ENCODE data around the gene MAB21L2. TPM values are rescaled to one million over a fixed set of nuclear protein-coding genes. Genes with fewer than 3 reads are reported as not detected.
"Not testable (repeated sequence)": the region's sequence is repeated elsewhere in the genome, so short reads cannot be mapped to it uniquely, and the experiment has no call there.

MAB21L2 gene
- total and polyA plus RNA-seq, 10 of the 15 experiments (the other 5 are each of a cell fraction or from before 2014, with no cell fraction given): 0.11 to 0.25 TPM; not detected in 8

- Histone ChIP-seq H3K4me3 (no peak overlapping the region), H3K79me2 (ENCODE audit: control insufficient read depth, insufficient read depth, low read length) (no peaks in the 10 kb centered on the region), H3K36me3 (ENCODE audit: control insufficient read depth in 2 of 2, insufficient read depth in 2 of 2, low read length in 1 of 2) (no peaks in the 10 kb centered on the region), H3K9me3 (replicated peaks; ENCODE audit: control insufficient read depth, insufficient read depth, low read length) (no peaks in the 10 kb centered on the region), H2AFZ (ENCODE audit: control insufficient read depth, low read depth, low read length) (no peak overlapping the region), H3K9ac (ENCODE audit: control insufficient read depth, insufficient read depth, low read length) (no peak overlapping the region), H3K4me1 (ENCODE audit: control insufficient read depth, insufficient read depth, low read length) (no peaks in the 10 kb centered on the region), H3K4me2 (ENCODE audit: control insufficient read depth, insufficient read depth) (no peak overlapping the region), H4K20me1 (ENCODE audit: control insufficient read depth, insufficient read depth) (no peaks in the 10 kb centered on the region), H3K27me3 (replicated peaks in 1 of 2; ENCODE audit: control insufficient read depth in 2 of 2, insufficient read depth in 2 of 2, low read length in 1 of 2) (no peaks in the 10 kb centered on the region), H3K27ac (ENCODE audit: control insufficient read depth, insufficient read depth) (no peak overlapping the region)
- no peak for TF ChIP-seq USF2 (IDR thresholded peaks at IDR 0.05; ENCODE audit: borderline replicate concordance, low read depth, low read length)
- FAIRE-seq: no peak
- ChIA-PET RAD21 (ENCODE audit: unreplicated experiment) (no interaction called here), SMC1A (ENCODE audit: uncharacterized antibody, unreplicated experiment) (no interaction called here), POLR2A (no interaction called here), CTCF (interaction anchor here (1.6 kb wide), 1 partner anchor 320 kb away, joined by 3 read pairs; no protein-coding TSS in a partner anchor)
- intact Hi-C loops (cut with micrococcal nuclease; ENCODE audit: unreplicated experiment) (no loop called here), in situ Hi-C loops (cut with MboI) (no loop called here)
- no peak for ATAC-seq
- no TSS peak for BruUV-seq (replicated peaks)
- WGBS (ENCODE audit: insufficient coverage, insufficient replicate concordance, low lambda C conversion rate, missing lambda C conversion rate): 94% methylated on average over 4 of the region's 4 CpGs
- no peak for DNase-seq (ENCODE audit: low read depth, low spot score)
These were observed 34.7 kb upstream of the MAB21L2 start for GRCh38 chr4:150547154-150547838.

- SMC1A ChIA-PET (ENCODE audit: uncharacterized antibody, unreplicated experiment): interaction anchor here (0.9 to 1.5 kb wide), 3 partner anchors 12 to 17 kb away, joined by 4 to 5 read pairs (median 4); no protein-coding TSS in a partner anchor
- H3K79me2 ChIP-seq (ENCODE audit: control insufficient read depth, insufficient read depth, low read length); H3K4me2 ChIP-seq (ENCODE audit: control insufficient read depth, insufficient read depth); H3K9me3 ChIP-seq (replicated peaks; ENCODE audit: control insufficient read depth, insufficient read depth, low read length); DNase-seq (ENCODE audit: low read depth, low spot score); POLR2A ChIA-PET; FAIRE-seq; H3K4me3 ChIP-seq; H4K20me1 ChIP-seq (ENCODE audit: control insufficient read depth, insufficient read depth); ATAC-seq; H3K4me1 ChIP-seq (ENCODE audit: control insufficient read depth, insufficient read depth, low read length); BruUV-seq (replicated peaks); H3K9ac ChIP-seq (ENCODE audit: control insufficient read depth, insufficient read depth, low read length); H3K36me3 ChIP-seq (ENCODE audit: control insufficient read depth in 2 of 2, insufficient read depth in 2 of 2, low read length in 1 of 2); in situ Hi-C loops (cut with MboI); H3K27me3 ChIP-seq (replicated peaks in 1 of 2; ENCODE audit: control insufficient read depth in 2 of 2, insufficient read depth in 2 of 2, low read length in 1 of 2); H3K27ac ChIP-seq (ENCODE audit: control insufficient read depth, insufficient read depth); H2AFZ ChIP-seq (ENCODE audit: control insufficient read depth, low read depth, low read length): not testable (repeated sequence)
- intact Hi-C loops (cut with micrococcal nuclease; ENCODE audit: unreplicated experiment): loop anchor here (1.0 kb wide), 1 partner anchor 20 kb away; no protein-coding TSS in a partner anchor
- CTCF ChIA-PET: interaction anchor here (0.6 kb wide), 1 partner anchor 189 kb away, joined by 3 read pairs; no protein-coding TSS in a partner anchor
- 97% methylated on average over 3 of the region's 3 CpGs for WGBS (ENCODE audit: insufficient coverage, insufficient replicate concordance, low lambda C conversion rate, missing lambda C conversion rate)
- RAD21 ChIA-PET (ENCODE audit: unreplicated experiment): interaction anchor here (0.5 to 1.0 kb wide), 2 partner anchors 34 to 314 kb away, joined by 3 read pairs; no protein-coding TSS in a partner anchor
These were observed 24.1 kb upstream of the MAB21L2 start for GRCh38 chr4:150557811-150558210.

Data from GM12878 (cell line).